CD4-positive, alpha-beta T cell (primary cell): Measurements from ENCODE around the gene CHST12. TPM values are rescaled to one million over a fixed set of nuclear protein-coding genes. Genes with fewer than 3 reads are reported as not detected.

ENCODE experiments used
- ATAC-seq: fragments of 200-7000 bp; cut with Tn5 transposase; one replicate; pipeline ENCODE4 v1.10.0; 2022; ENCODE audit warnings: mild to moderate bottlenecking; ENCODE audit not compliant: poor library complexity
- CTCF ChIA-PET: fragments of 350-600 bp; sonication (Branson Sonifier 250); formaldehyde crosslinking; loops from one replicate; lab custom pipeline; 2021; ENCODE audit warnings: antibody characterized with exemption, inconsistent platforms; lab: Charles Lee
- POLR2A ChIA-PET: fragments of 350-600 bp; sonication (Branson Sonifier 250); formaldehyde crosslinking; loops from one replicate; lab custom pipeline; 2021; ENCODE audit warnings: antibody characterized with exemption, inconsistent platforms; lab: Charles Lee
- DNase-seq, 14 experiments: peaks; one replicate each; pipeline ENCODE4 v3.0.0-alpha.2; 2013 to 2020; ENCODE audit warnings: mixed read lengths in 2 of 14
- H3K27ac ChIP-seq, 2 donors: one replicate each; pipeline versions ENCODE4 v1.5.1 to v1.7.0; 2013; ENCODE audit warnings: low read length in 2 of 2, low read depth in 1 of 2, mild to moderate bottlenecking in 1 of 2
- H3K27me3 ChIP-seq, 2 experiments: 1 replicate in 1 of 2; 2 replicates in 1 of 2; pipeline versions ENCODE4 v1.6.1 to v1.7.0; 2013; ENCODE audit warnings: low read length in 2 of 2, control low read depth in 1 of 2, mild to moderate bottlenecking in 1 of 2, moderate library complexity in 1 of 2; ENCODE audit not compliant: insufficient read depth in 2 of 2, control insufficient read depth in 1 of 2
- H3K36me3 ChIP-seq: one replicate; pipeline ENCODE4 v1.6.1; 2013; ENCODE audit warnings: low read length, control low read depth; ENCODE audit not compliant: insufficient read depth
- H3K4me1 ChIP-seq: one replicate; pipeline ENCODE4 v1.6.1; 2013; ENCODE audit warnings: low read length, control low read depth; ENCODE audit not compliant: insufficient read depth
- H3K4me3 ChIP-seq: one replicate; pipeline ENCODE4 v1.5.1; 2013; ENCODE audit warnings: mild to moderate bottlenecking, low read length, moderate library complexity
- H3K9me3 ChIP-seq, 2 experiments: 1 replicate in 1 of 2; 2 replicates in 1 of 2; pipeline versions ENCODE4 v1.6.1 to v1.7.0; 2013; ENCODE audit warnings: low read length in 2 of 2, mild to moderate bottlenecking in 2 of 2, control low read depth in 1 of 2, moderate library complexity in 1 of 2; ENCODE audit not compliant: control insufficient read depth in 1 of 2, insufficient read depth in 1 of 2
- H3K27ac Mint-ChIP-seq: one replicate; pipeline ENCODE4 v1.8.0; 2020; ENCODE audit warnings: mixed read lengths
- H3K27me3 Mint-ChIP-seq: one replicate; pipeline ENCODE4 v1.8.0; 2021; ENCODE audit warnings: mixed read lengths
- H3K36me3 Mint-ChIP-seq: one replicate; pipeline ENCODE4 v1.8.0; 2021; ENCODE audit warnings: low read depth, mixed read lengths
- H3K4me1 Mint-ChIP-seq: one replicate; pipeline ENCODE4 v1.8.0; 2021; ENCODE audit warnings: low read depth, mixed read lengths
- H3K4me3 Mint-ChIP-seq: one replicate; pipeline ENCODE4 v1.8.0; 2020; ENCODE audit warnings: mild to moderate bottlenecking, mixed read lengths
- H3K9me3 Mint-ChIP-seq: one replicate; pipeline ENCODE4 v1.8.0; 2020; ENCODE audit warnings: mixed read lengths
- CTCF ChIP-seq: fragments of 200-600 bp; IDR thresholded peaks from one replicate; pipeline ENCODE4 v1.8.0; 2022; ENCODE audit warnings: antibody characterized with exemption, mild to moderate bottlenecking
- intact Hi-C, 2 experiments: fragments of 100-400 bp; cut with DNase I in 1 of 2; cut with micrococcal nuclease in 1 of 2; formaldehyde crosslinking; loops; one replicate each; pipeline versions ENCODE4 v1.15.1 to v1.9.0; 2023 to 2025; cut with DNase I, micrococcal nuclease
- total RNA-seq, 174 experiments: library from RNA in 2 of 174; stranded (reverse) in 2 of 174; gene quantifications; one replicate each; pipeline ENCODE4 v1.2.3 and lab custom pipeline; 2021 to 2026

Gene CHST12
- total RNA-seq, 2 experiments from 2014 or later = 6.6 to 8.6 TPM

- ATAC-seq (no peak), DNase-seq (no peak)
- Histone ChIP-seq H3K9me3 (peaks cover 0 to 4% of the 10 kb centered on the region in 2 experiments), H3K36me3 (no peaks in the 10 kb centered on the region), H3K27ac (no peak overlapping the region), H3K27me3 (no peaks in the 10 kb centered on the region), H3K4me3 (no peak overlapping the region), H3K4me1 (peaks cover 10% of the 10 kb centered on the region)
- CTCF ChIA-PET = no interaction called here
- intact Hi-C loops = loop anchor here in 1 of 2 experiments (10.0 kb wide), 1 partner anchor 695 kb away; no protein-coding TSS in a partner anchor
- Mint-ChIP-seq H3K4me3 (no peak overlapping the region), H3K36me3 (no peaks in the 10 kb centered on the region), H3K4me1 (no peaks in the 10 kb centered on the region), H3K27me3 (no peaks in the 10 kb centered on the region), H3K9me3 (no peaks in the 10 kb centered on the region), H3K27ac (no peak overlapping the region)
- no peak for TF ChIP-seq CTCF
- POLR2A ChIA-PET = no interaction called here
These were observed 56.3 kb downstream of the CHST12 start for GRCh38 chr7:2459674-2460073.

GRCh38 chr7:2460188-2460587, 56.8 kb downstream of the CHST12 start:
- H3K9me3 Mint-ChIP-seq = no peaks in the 10 kb centered on the region
- ATAC-seq (no peak), DNase-seq (no peak)
- Histone ChIP-seq H3K4me3 (no peak overlapping the region), H3K9me3 (peaks cover 0 to 4% of the 10 kb centered on the region in 2 experiments), H3K4me1 (peaks cover 10% of the 10 kb centered on the region), H3K27me3 (no peaks in the 10 kb centered on the region), H3K36me3 (no peaks in the 10 kb centered on the region), H3K27ac (no peak overlapping the region)
- no peak for TF ChIP-seq CTCF
- CTCF ChIA-PET = no interaction called here
- H3K27me3 Mint-ChIP-seq = no peaks in the 10 kb centered on the region
- H3K4me3 Mint-ChIP-seq = no peak overlapping the region
- no peak overlapping the region for H3K27ac Mint-ChIP-seq
- H3K4me1 Mint-ChIP-seq = no peaks in the 10 kb centered on the region
- H3K36me3 Mint-ChIP-seq = no peaks in the 10 kb centered on the region
- intact Hi-C loops = no loop called here
- POLR2A ChIA-PET = no interaction called here

- Histone ChIP-seq H3K27me3 (no peaks in the 10 kb centered on the region), H3K27ac (no peak overlapping the region), H3K4me3 (no peak overlapping the region), H3K36me3 (no peaks in the 10 kb centered on the region), H3K4me1 (peaks cover 10% of the 10 kb centered on the region), H3K9me3 (peaks cover 0 to 4% of the 10 kb centered on the region in 2 experiments)
- TF ChIP-seq CTCF = no peak
- no peak overlapping the region for H3K4me3 Mint-ChIP-seq
- intact Hi-C loops = no loop called here
- CTCF ChIA-PET = no interaction called here
- no peak overlapping the region for H3K27ac Mint-ChIP-seq
- ATAC-seq (no peak), DNase-seq (no peak)
- H3K27me3 Mint-ChIP-seq = no peaks in the 10 kb centered on the region
- H3K36me3 Mint-ChIP-seq = no peaks in the 10 kb centered on the region
- POLR2A ChIA-PET = no interaction called here
- H3K4me1 Mint-ChIP-seq = no peaks in the 10 kb centered on the region
- no peaks in the 10 kb centered on the region for H3K9me3 Mint-ChIP-seq
These were observed 57.2 kb downstream of the CHST12 start for GRCh38 chr7:2460641-2461040.
